ENCODE data around the gene SLC25A41.

Gene SLC25A41

GRCh38 chr19:6406401-6406800, 27.2 kb downstream of the SLC25A41 start:
- no peak for TF ChIP-seq CTCF (IDR thresholded peaks at IDR 0.05)

DNA sequence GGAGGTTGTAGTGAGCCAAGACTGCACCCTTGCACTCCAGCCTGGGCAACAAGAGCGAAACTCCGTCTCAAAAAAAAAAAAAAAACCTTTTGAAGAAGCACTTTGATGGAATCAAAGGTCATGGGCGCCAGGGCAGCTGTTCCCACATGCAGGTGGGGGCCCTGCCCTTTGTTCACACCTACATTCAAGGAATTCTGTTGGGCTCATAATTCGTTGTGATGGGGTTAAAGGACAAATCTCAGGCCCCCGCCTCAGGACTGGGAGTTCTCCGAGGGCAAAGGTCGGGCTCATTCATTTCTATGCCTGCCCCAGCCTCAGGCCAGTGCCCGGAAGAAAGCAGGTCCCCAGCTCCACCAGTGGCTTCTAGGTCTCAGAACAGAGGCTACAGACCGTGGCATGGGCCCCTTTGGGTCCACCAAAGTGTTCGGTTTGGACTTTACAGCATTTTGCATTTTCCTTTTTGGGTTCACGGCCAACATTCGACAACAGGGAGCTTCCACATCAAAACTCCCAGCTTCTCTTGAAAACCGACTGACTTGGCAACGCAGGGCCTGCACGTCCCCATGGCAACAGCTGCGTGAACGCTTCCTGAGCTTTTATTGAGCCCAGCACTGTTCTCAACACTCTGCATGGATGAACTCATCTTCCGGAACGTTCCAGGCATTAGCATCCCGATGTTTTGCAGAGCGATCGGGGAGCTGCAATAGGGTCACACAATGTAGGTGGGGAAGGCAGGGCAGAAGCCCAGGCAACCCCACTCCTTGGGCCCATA, 30.5 kb downstream of the SLC25A41 start:
- no peak for TF ChIP-seq CTCF (IDR thresholded peaks at IDR 0.05)

- no peak for TF ChIP-seq CTCF (IDR thresholded peaks at IDR 0.05)
These were observed 31.5 kb downstream of the SLC25A41 start for GRCh38 chr19:6402058-6402457.

DNA sequence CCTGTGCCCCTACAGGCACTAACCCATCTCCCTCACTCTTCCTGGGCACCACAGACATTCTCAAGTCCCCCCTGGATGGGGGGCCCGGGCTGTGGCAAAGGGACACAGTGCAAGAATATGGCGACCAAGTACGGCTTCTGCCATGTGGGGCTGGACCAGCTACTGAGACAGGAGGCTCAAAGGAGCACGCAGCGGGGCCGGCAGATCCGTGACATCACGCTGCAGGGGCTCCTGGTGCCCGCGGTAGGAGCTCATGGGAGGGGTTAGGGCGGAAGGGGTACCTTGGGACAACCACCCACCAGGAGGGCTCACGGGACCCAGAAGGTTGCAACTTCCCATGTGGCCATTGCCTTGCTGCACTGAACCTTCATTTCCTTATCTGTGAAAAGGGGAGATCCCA, 37.3 kb downstream of the SLC25A41 start:
- TF ChIP-seq CTCF (IDR thresholded peaks at IDR 0.05): no peak

- no peak for TF ChIP-seq CTCF (IDR thresholded peaks at IDR 0.05)
These were observed 38.7 kb downstream of the SLC25A41 start for GRCh38 chr19:6394831-6395230.

DNA sequence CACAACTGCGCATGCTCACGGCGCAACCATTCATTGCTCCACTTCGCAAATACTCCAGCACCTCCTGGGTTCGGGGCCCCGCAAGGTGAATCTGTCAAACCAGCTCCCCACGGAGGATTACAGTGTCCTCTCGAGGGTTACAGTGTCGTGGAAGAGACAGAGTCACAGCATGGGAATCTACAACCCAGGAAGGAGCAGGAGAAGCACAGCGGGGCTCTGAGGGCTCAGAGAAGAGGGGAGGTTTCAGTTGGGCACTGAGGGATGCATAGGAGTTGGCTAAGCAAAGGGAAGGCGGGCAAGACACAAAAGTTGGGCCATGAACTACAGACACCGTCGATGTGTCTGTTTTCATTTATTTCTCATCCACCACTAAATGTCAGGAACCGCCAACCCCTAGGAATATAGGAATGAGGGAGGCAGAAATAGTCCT, 39.6 kb downstream of the SLC25A41 start:
- TF ChIP-seq CTCF (IDR thresholded peaks at IDR 0.05): no peak

- no peak for TF ChIP-seq CTCF (IDR thresholded peaks at IDR 0.05)
These were observed 40.2 kb downstream of the SLC25A41 start, which contains the start of gene GTF2F1 for GRCh38 chr19:6393074-6393982. Gene GTF2F1, minus strand, starts transcription at chr19:6393164. Its CDS starts 169 bp downstream, at chr19:6392995.

All from LNCAP (cell line).